Panc1 (cell line): ENCODE results near the gene COL16A1. TPM values are rescaled to one million over a fixed set of nuclear protein-coding genes. Genes with fewer than 3 reads are reported as not detected.

Experiments used
- ATAC-seq: fragments of 200-7000 bp; cut with Tn5 transposase; 2 replicates; pipeline ENCODE4 v1.9.1; 2020; ENCODE audit warnings: mild to moderate bottlenecking, moderate library complexity
- BruUV-seq: library from RNA; stranded (reverse); fragments of 400-500 nt; replicated peaks from 2 replicates; lab custom pipeline; 2021; lab: Mats Ljungman, UMichigan
- CTCF ChIA-PET: fragments of 300-600 bp; sonication (Branson Sonifier 250); formaldehyde crosslinking; loops from one replicate; lab custom pipeline; 2022; ENCODE audit warnings: antibody characterized with exemption; lab: Charles Lee
- POLR2A ChIA-PET: fragments of 300-600 bp; sonication (Branson Sonifier 250); formaldehyde crosslinking; loops from one replicate; lab custom pipeline; 2022; ENCODE audit warnings: antibody characterized with exemption; lab: Charles Lee
- DNase-seq: peaks from one replicate; pipeline ENCODE4 v3.0.0-alpha.2; 2010; ENCODE audit warnings: low read depth, low spot score
- H3K27ac ChIP-seq: 2 replicates; pipeline ENCODE4 v1.5.1; 2011; ENCODE audit warnings: mild to moderate bottlenecking, low read length, inconsistent platforms
- H3K27me3 ChIP-seq: fragments of 200-500 bp; sonication (Bioruptor generic); 2 replicates; pipeline ENCODE4 v1.6.0; 2014; ENCODE audit warnings: low read length, inconsistent platforms; ENCODE audit not compliant: control insufficient read depth, insufficient read depth
- H3K36me3 ChIP-seq: fragments of 200-500 bp; sonication (Bioruptor generic); 2 replicates; pipeline ENCODE4 v1.5.1; 2014; ENCODE audit warnings: inconsistent platforms, mild to moderate bottlenecking, low read length, moderate library complexity; ENCODE audit not compliant: control insufficient read depth, insufficient read depth
- H3K4me1 ChIP-seq: 2 replicates; pipeline ENCODE4 v1.5.1; 2011; ENCODE audit warnings: inconsistent platforms, mild to moderate bottlenecking, low read length, moderate library complexity; ENCODE audit not compliant: control insufficient read depth, insufficient read depth
- H3K4me3 ChIP-seq, 2 experiments: 2 replicates each; pipeline ENCODE4 v1.5.1; 2011 to 2012; ENCODE audit warnings: low read depth in 2 of 2, low read length in 2 of 2, mild to moderate bottlenecking in 2 of 2, inconsistent platforms in 1 of 2, moderate library complexity in 1 of 2
- H3K9me3 ChIP-seq: fragments of 200-500 bp; sonication (Bioruptor generic); 2 replicates; pipeline ENCODE4 v1.5.1; 2014; ENCODE audit warnings: low read depth, mild to moderate bottlenecking, inconsistent platforms, low read length, moderate library complexity; ENCODE audit not compliant: control insufficient read depth, insufficient read depth
- POLR2AphosphoS5 ChIP-seq: IDR thresholded peaks from 2 replicates; pipeline ENCODE4 v1.6.1; 2012; ENCODE audit warnings: mild to moderate bottlenecking, low read depth, low read length, moderate library complexity
- SIN3A ChIP-seq: IDR thresholded peaks from 2 replicates; pipeline ENCODE4 v1.6.1; 2012; ENCODE audit warnings: low read depth, mild to moderate bottlenecking, low read length, moderate library complexity, borderline replicate concordance; ENCODE audit not compliant: insufficient read depth
- TCF7L2 ChIP-seq: IDR thresholded peaks from 2 replicates; pipeline ENCODE4 v1.6.1; 2011; ENCODE audit warnings: mild to moderate bottlenecking, low read depth, low read length, inconsistent platforms
- in situ Hi-C: cut with HindIII; loops from 2 replicates; pipeline ENCODE4 v1.10.0; 2016; ENCODE audit warnings: low sequenced_read_pairs, low pct_unique_long_range_greater_than_20kb
- intact Hi-C: fragments of 100-400 bp; cut with micrococcal nuclease; formaldehyde crosslinking; loops from one replicate; pipeline ENCODE4 v1.10.0; 2022; ENCODE audit not compliant: unreplicated experiment
- total RNA-seq: library from RNA; stranded (reverse); gene quantifications from one replicate; pipeline ENCODE4 v1.2.1, GENCODE V29; 2021; ENCODE audit not compliant: unreplicated experiment
- TF ChIP-seq, protein P1 (sequence below): fragments of 450-650 bp; IDR thresholded peaks from 2 replicates; pipeline ENCODE4 v1.5.1; 2017; ENCODE audit warnings: mild to moderate bottlenecking
- TF ChIP-seq, protein P2 (sequence below), 2 experiments: IDR thresholded peaks; 2 replicates each; pipeline ENCODE4 v1.6.1; 2011 to 2012; ENCODE audit warnings: low read depth in 2 of 2, control low read depth in 1 of 2, low read length in 1 of 2, mild to moderate bottlenecking in 1 of 2, moderate library complexity in 1 of 2; ENCODE audit not compliant: insufficient read depth in 1 of 2

COL16A1 gene
- total RNA-seq, 1 experiment from 2014 or later: 7.6 TPM

DNA sequence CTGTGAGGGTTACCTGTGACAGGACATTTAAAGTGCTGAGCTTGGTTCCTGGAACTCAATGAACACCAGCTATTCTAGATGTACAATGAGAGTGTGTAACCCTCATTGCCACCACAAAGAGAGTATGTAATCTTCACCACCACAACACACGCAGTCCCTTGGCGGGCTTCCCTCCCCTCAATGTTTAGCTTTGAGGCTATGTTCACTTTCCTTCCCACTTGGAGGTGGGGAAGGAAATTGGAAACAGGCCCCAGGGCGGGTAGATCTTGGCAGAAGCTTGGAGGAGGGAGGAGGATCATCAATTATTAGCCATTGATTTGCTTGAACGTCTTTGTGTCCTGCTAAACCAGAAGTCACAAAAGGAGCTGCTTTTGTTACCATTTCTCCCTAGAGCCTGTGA, 8.3 kb upstream of the COL16A1 start:
- intact Hi-C loops (no loop called here), in situ Hi-C loops (no loop called here)
- ChIA-PET POLR2A (interaction anchor here (0.6 kb wide), 1 partner anchor 1630 kb away, joined by 3 read pairs; no protein-coding TSS in a partner anchor), CTCF (interaction anchor here (0.5 to 0.7 kb wide), 4 partner anchors 16 to 77 kb away, joined by 3 to 4 read pairs (median 4); no protein-coding TSS in a partner anchor)
- ATAC-seq (no peak), DNase-seq (no peak)
- Histone ChIP-seq H3K9me3 (no peaks in the 10 kb centered on the region), H3K27ac (peak overlapping the region; percentile 71), H3K27me3 (no peaks in the 10 kb centered on the region), H3K4me3 (no peak overlapping the region), H3K36me3 (no peaks in the 10 kb centered on the region), H3K4me1 (peaks cover 42% of the 10 kb centered on the region)
- no peak for TF ChIP-seq TCF7L2
- TF ChIP-seq, protein P1, sequence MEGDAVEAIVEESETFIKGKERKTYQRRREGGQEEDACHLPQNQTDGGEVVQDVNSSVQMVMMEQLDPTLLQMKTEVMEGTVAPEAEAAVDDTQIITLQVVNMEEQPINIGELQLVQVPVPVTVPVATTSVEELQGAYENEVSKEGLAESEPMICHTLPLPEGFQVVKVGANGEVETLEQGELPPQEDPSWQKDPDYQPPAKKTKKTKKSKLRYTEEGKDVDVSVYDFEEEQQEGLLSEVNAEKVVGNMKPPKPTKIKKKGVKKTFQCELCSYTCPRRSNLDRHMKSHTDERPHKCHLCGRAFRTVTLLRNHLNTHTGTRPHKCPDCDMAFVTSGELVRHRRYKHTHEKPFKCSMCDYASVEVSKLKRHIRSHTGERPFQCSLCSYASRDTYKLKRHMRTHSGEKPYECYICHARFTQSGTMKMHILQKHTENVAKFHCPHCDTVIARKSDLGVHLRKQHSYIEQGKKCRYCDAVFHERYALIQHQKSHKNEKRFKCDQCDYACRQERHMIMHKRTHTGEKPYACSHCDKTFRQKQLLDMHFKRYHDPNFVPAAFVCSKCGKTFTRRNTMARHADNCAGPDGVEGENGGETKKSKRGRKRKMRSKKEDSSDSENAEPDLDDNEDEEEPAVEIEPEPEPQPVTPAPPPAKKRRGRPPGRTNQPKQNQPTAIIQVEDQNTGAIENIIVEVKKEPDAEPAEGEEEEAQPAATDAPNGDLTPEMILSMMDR: no peak
- TF ChIP-seq, protein P2, sequence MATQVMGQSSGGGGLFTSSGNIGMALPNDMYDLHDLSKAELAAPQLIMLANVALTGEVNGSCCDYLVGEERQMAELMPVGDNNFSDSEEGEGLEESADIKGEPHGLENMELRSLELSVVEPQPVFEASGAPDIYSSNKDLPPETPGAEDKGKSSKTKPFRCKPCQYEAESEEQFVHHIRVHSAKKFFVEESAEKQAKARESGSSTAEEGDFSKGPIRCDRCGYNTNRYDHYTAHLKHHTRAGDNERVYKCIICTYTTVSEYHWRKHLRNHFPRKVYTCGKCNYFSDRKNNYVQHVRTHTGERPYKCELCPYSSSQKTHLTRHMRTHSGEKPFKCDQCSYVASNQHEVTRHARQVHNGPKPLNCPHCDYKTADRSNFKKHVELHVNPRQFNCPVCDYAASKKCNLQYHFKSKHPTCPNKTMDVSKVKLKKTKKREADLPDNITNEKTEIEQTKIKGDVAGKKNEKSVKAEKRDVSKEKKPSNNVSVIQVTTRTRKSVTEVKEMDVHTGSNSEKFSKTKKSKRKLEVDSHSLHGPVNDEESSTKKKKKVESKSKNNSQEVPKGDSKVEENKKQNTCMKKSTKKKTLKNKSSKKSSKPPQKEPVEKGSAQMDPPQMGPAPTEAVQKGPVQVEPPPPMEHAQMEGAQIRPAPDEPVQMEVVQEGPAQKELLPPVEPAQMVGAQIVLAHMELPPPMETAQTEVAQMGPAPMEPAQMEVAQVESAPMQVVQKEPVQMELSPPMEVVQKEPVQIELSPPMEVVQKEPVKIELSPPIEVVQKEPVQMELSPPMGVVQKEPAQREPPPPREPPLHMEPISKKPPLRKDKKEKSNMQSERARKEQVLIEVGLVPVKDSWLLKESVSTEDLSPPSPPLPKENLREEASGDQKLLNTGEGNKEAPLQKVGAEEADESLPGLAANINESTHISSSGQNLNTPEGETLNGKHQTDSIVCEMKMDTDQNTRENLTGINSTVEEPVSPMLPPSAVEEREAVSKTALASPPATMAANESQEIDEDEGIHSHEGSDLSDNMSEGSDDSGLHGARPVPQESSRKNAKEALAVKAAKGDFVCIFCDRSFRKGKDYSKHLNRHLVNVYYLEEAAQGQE (IDR thresholded peaks at IDR 0.05; ENCODE audit: insufficient read depth in 1 of 2, low read depth in 2 of 2, low read length in 1 of 2): no peak
- TF ChIP-seq POLR2AphosphoS5: no peak
- TF ChIP-seq SIN3A: no peak
- BruUV-seq: no TSS peak

DNA sequence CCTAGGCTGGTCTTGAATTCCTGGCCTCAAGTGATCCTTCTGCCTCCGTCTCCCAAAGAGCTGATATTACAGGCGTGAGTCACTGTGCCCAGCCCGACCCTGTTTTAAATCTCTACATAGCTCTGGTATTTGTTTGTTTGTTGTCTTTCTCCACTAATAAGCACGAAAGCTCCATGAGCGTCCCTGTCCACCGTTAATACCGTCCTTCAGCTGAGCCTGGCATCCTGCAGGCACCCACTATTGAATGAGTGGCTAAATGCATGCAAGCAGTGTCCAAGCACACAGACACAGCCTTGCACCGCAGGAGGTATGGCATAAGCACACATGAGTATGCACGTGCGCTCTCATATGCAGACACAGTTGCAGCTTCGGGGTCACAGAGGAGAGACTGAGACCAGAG, 4.5 kb upstream of the COL16A1 start:
- ATAC-seq (no peak), DNase-seq (no peak)
- TF ChIP-seq SIN3A: no peak
- TF ChIP-seq, protein P1: no peak
- no TSS peak for BruUV-seq
- Histone ChIP-seq H3K27me3 (no peaks in the 10 kb centered on the region), H3K27ac (no peak overlapping the region), H3K36me3 (no peaks in the 10 kb centered on the region), H3K9me3 (no peaks in the 10 kb centered on the region), H3K4me1 (peaks cover 32% of the 10 kb centered on the region), H3K4me3 (no peak overlapping the region)
- intact Hi-C loops: no loop called here
- POLR2A ChIA-PET: no interaction called here
- CTCF ChIA-PET: interaction anchor here (0.5 kb wide), 1 partner anchor 81 kb away, joined by 4 read pairs; no protein-coding TSS in a partner anchor
- in situ Hi-C loops: no loop called here
